CD4-positive, alpha-beta memory T cell (primary cell): ENCODE measurements around the gene REC114. TPM values are rescaled to one million over a fixed set of nuclear protein-coding genes. Genes with fewer than 3 reads are reported as not detected.

Source experiments
- CTCF ChIA-PET: fragments of 350-600 bp; sonication (Branson Sonifier 250); formaldehyde crosslinking; loops from one replicate; lab custom pipeline; 2021; ENCODE audit warnings: inconsistent platforms; ENCODE audit not compliant: partially characterized antibody; lab: Charles Lee
- POLR2A ChIA-PET: fragments of 350-600 bp; sonication (Branson Sonifier 250); formaldehyde crosslinking; loops from one replicate; lab custom pipeline; 2021; ENCODE audit not compliant: partially characterized antibody; lab: Charles Lee
- DNase-seq, 5 donors: peaks; one replicate each; pipeline versions ENCODE4 v3.0.0 to v3.0.0-alpha.2; 2020 to 2022; ENCODE audit warnings: mixed read lengths in 1 of 5
- H3K27ac ChIP-seq: one replicate; pipeline ENCODE4 v1.7.0; 2013; ENCODE audit warnings: low read depth, low read length
- H3K27me3 ChIP-seq: 2 replicates; pipeline ENCODE4 v1.7.0; 2013; ENCODE audit warnings: mild to moderate bottlenecking, low read length, moderate library complexity; ENCODE audit not compliant: insufficient read depth
- H3K36me3 ChIP-seq: 2 replicates; pipeline ENCODE4 v1.7.0; 2013; ENCODE audit warnings: mild to moderate bottlenecking, low read length, moderate library complexity; ENCODE audit not compliant: insufficient read depth
- H3K4me1 ChIP-seq: 2 replicates; pipeline ENCODE4 v1.7.0; 2013; ENCODE audit warnings: mild to moderate bottlenecking, low read length, moderate library complexity; ENCODE audit not compliant: insufficient read depth
- H3K4me3 ChIP-seq, 2 donors: one replicate each; pipeline ENCODE4 v1.7.0; 2013; ENCODE audit warnings: low read length in 2 of 2, mild to moderate bottlenecking in 1 of 2
- H3K9me3 ChIP-seq, 2 donors: one replicate each; pipeline ENCODE4 v1.7.0; 2013; ENCODE audit warnings: low read length in 2 of 2, control low read depth in 1 of 2; ENCODE audit not compliant: control insufficient read depth in 1 of 2
- H3K27ac Mint-ChIP-seq, 7 donors: one replicate each; pipeline ENCODE4 v1.8.0; 2020 to 2021; ENCODE audit warnings: mixed read lengths in 7 of 7, mild to moderate bottlenecking in 6 of 7, inconsistent platforms in 3 of 7, moderate library complexity in 3 of 7
- H3K27me3 Mint-ChIP-seq, 2 donors: one replicate each; pipeline ENCODE4 v1.8.0; 2020 to 2021; ENCODE audit warnings: mixed read lengths in 2 of 2
- H3K36me3 Mint-ChIP-seq, 2 donors: one replicate each; pipeline ENCODE4 v1.8.0; 2020 to 2021; ENCODE audit warnings: mixed read lengths in 2 of 2, inconsistent platforms in 1 of 2, mild to moderate bottlenecking in 1 of 2
- H3K4me1 Mint-ChIP-seq, 4 donors: one replicate each; pipeline ENCODE4 v1.8.0; 2020 to 2021; ENCODE audit warnings: mixed read lengths in 4 of 4, mild to moderate bottlenecking in 1 of 4
- H3K4me3 Mint-ChIP-seq, 8 donors: one replicate each; pipeline ENCODE4 v1.8.0; 2020 to 2021; ENCODE audit warnings: mixed read lengths in 8 of 8, mild to moderate bottlenecking in 7 of 8, moderate library complexity in 6 of 8, inconsistent platforms in 3 of 8
- H3K9me3 Mint-ChIP-seq, 8 donors: one replicate each; pipeline ENCODE4 v1.8.0; 2020 to 2021; ENCODE audit warnings: mixed read lengths in 8 of 8, mild to moderate bottlenecking in 5 of 8, inconsistent platforms in 3 of 8, moderate library complexity in 1 of 8
- intact Hi-C: fragments of 100-400 bp; cut with micrococcal nuclease; formaldehyde crosslinking; loops from one replicate; pipeline ENCODE4 v1.15.1; 2023
- polyA plus RNA-seq, 2 donors: library from polyadenylated mRNA; unstranded; fragments of 300-500 nt; fragmentation: Illumina TruSeq; gene quantifications; one replicate each; pipeline ENCODE4 v1.2.3, GENCODE V29; 2021
- total RNA-seq, 2 experiments: library from RNA; stranded (reverse); gene quantifications; one replicate each; pipeline ENCODE4 v1.2.3, GENCODE V29; 2021

The REC114 gene
- total and polyA plus RNA-seq, 4 experiments from 2014 or later = not detected

DNA sequence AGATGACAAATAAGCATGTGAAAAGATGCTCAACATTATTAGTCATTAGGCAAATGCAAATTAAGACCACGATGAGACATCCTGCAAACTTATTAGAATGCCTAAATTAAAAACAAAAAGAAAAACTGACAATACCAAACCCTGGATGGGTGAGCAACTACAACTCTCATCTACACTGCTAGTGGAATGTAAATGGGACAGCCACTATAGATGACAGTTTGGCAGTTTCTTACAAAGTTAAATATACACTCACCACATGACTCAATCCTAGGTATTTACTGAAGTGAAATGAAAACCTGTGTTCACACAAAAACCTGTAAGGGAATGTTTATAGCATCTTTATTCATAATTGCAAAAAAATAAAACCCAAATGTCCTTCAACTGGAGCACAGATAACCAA lies 115.6 kb downstream of the REC114 start:
- no peak overlapping the region for H3K27ac ChIP-seq
- H3K4me3 ChIP-seq = no peak overlapping the region
- H3K27me3 Mint-ChIP-seq = no peaks in the 10 kb centered on the region
- H3K27ac Mint-ChIP-seq = no peak overlapping the region
- H3K27me3 ChIP-seq = no peaks in the 10 kb centered on the region
- H3K36me3 Mint-ChIP-seq = peaks cover 52 to 57% of the 10 kb centered on the region in 2 donors
- DNase-seq = no peak
- ChIA-PET CTCF (interaction anchor here (2.4 to 4.8 kb wide), 2 partner anchors 77 to 147 kb away, joined by 7 to 49 read pairs; no protein-coding TSS in a partner anchor), POLR2A (no interaction called here)
- H3K4me1 Mint-ChIP-seq = no peaks in the 10 kb centered on the region
- H3K36me3 ChIP-seq = peaks cover 17% of the 10 kb centered on the region
- intact Hi-C loops = no loop called here
- no peaks in the 10 kb centered on the region for H3K4me1 ChIP-seq
- H3K9me3 Mint-ChIP-seq = no peaks in the 10 kb centered on the region
- H3K4me3 Mint-ChIP-seq = no peak overlapping the region
- H3K9me3 ChIP-seq = no peaks in the 10 kb centered on the region

DNA sequence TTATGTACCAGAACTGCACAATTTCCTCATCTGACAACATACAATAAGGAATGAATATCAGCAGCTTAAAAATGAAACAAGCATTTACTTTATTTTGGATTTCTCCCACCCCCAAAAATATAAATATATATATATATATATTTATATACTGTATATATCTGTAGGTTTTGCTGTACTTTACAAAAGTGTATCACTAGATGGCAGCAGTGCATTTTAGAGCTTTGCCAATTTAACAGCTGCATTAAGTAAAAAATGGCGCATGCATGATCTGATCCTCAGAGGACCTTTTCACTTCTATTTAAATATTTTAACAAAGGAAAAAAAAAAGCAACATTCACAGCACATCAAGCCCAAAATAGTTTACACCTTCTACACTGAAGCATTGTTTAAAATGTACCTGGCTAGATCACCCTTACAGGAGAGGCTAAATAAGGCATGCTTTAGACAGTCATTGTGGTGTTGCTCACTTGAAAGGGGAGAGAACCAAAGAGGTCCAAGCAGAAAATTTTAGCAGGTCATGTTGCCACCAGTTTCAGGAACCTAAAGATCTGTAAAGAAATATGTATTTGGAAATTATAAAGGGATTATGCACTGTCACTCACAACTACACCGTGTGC lies 117.6 kb downstream of the REC114 start:
- Histone ChIP-seq H3K27ac (no peak overlapping the region), H3K4me1 (no peaks in the 10 kb centered on the region), H3K9me3 (no peaks in the 10 kb centered on the region), H3K4me3 (no peak overlapping the region), H3K27me3 (no peaks in the 10 kb centered on the region), H3K36me3 (peaks cover 18% of the 10 kb centered on the region)
- ChIA-PET POLR2A (interaction anchor here (1.2 kb wide), 1 partner anchor 72 kb away, joined by 4 read pairs; no protein-coding TSS in a partner anchor), CTCF (interaction anchor here (1.0 to 4.8 kb wide), 6 partner anchors 9 to 145 kb away, joined by 3 to 49 read pairs (median 5); no protein-coding TSS in a partner anchor)
- DNase-seq = peak; percentile 18 to 39 (median 35)
- Mint-ChIP-seq H3K9me3 (no peaks in the 10 kb centered on the region), H3K4me3 (no peak overlapping the region), H3K36me3 (peaks cover 57 to 74% of the 10 kb centered on the region in 2 donors), H3K27ac (no peak overlapping the region), H3K27me3 (no peaks in the 10 kb centered on the region), H3K4me1 (no peaks in the 10 kb centered on the region)
- intact Hi-C loops = loop anchor here (1.0 kb wide), 1 partner anchor 140 kb away; no protein-coding TSS in a partner anchor

DNA sequence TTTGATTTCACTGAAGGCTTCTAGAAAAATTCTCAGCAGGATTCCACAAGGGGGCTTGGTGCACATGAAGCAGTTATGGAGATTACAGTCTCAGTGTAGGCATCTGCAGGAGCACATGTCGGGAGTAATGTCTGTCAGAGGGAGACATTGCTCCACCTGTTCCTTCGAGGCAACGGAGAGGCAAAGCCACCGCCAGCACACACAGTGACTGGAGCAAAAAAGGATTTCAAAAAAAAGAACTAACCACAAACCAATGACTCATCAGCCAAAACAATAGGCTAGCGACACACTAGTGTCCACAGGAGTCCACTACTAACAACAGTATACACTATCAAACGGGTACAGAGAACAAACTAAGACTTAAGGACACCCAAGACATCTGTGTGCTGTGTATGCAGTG lies 121.3 kb downstream of the REC114 start:
- peaks cover 47 to 83% of the 10 kb centered on the region in 2 donors for H3K36me3 Mint-ChIP-seq

DNA sequence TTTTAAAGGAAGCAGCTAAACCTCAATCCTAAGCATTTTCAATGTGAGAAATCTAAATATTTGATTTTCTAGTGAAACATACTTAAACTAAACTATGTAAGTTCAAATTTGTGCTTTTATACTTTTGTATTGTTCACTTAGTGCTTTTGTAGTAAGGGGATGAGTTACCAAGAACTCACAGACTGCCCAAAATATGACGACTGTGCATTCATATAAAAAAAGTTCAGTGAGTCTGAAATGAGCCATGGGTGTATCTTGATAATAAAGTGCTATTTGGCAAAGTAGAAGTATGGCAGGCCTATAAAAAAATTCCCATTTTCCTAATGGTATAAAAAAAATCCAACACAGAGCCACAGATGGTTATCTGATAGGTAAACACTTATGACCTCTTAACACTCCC lies 124.1 kb downstream of the REC114 start:
- DNase-seq = no peak
- Mint-ChIP-seq H3K4me3 (no peak overlapping the region), H3K27me3 (no peaks in the 10 kb centered on the region), H3K27ac (peak overlapping the region in 1 of 7 donors; percentile 39), H3K9me3 (no peaks in the 10 kb centered on the region), H3K36me3 (peaks cover 56 to 91% of the 10 kb centered on the region in 2 donors), H3K4me1 (peaks cover 0 to 2% (median 0%) of the 10 kb centered on the region in 4 donors)
- H3K4me1 ChIP-seq = no peaks in the 10 kb centered on the region
- H3K36me3 ChIP-seq = peaks cover 42% of the 10 kb centered on the region
- H3K4me3 ChIP-seq = no peak overlapping the region
- no peaks in the 10 kb centered on the region for H3K27me3 ChIP-seq
- intact Hi-C loops = no loop called here
- H3K27ac ChIP-seq = no peak overlapping the region
- ChIA-PET POLR2A (no interaction called here), CTCF (interaction anchor here (0.9 kb wide), 1 partner anchor 69 kb away, joined by 6 read pairs; no protein-coding TSS in a partner anchor)
- no peaks in the 10 kb centered on the region for H3K9me3 ChIP-seq

More for the DNA sequence above, 121.3 kb downstream of the REC114 start:
- no peaks in the 10 kb centered on the region for H3K4me1 Mint-ChIP-seq
- H3K4me3 Mint-ChIP-seq = no peak overlapping the region
- intact Hi-C loops = no loop called here
- DNase-seq = no peak
- H3K4me3 ChIP-seq = no peak overlapping the region
- CTCF ChIA-PET = no interaction called here
- no peaks in the 10 kb centered on the region for H3K4me1 ChIP-seq
- peak overlapping the region in 2 of 7 donors; percentile 19 to 57 for H3K27ac Mint-ChIP-seq
- no peaks in the 10 kb centered on the region for H3K9me3 ChIP-seq
- POLR2A ChIA-PET = no interaction called here
- no peaks in the 10 kb centered on the region for H3K27me3 Mint-ChIP-seq
- H3K9me3 Mint-ChIP-seq = no peaks in the 10 kb centered on the region
- peaks cover 31% of the 10 kb centered on the region for H3K36me3 ChIP-seq
- no peaks in the 10 kb centered on the region for H3K27me3 ChIP-seq
- no peak overlapping the region for H3K27ac ChIP-seq

DNA sequence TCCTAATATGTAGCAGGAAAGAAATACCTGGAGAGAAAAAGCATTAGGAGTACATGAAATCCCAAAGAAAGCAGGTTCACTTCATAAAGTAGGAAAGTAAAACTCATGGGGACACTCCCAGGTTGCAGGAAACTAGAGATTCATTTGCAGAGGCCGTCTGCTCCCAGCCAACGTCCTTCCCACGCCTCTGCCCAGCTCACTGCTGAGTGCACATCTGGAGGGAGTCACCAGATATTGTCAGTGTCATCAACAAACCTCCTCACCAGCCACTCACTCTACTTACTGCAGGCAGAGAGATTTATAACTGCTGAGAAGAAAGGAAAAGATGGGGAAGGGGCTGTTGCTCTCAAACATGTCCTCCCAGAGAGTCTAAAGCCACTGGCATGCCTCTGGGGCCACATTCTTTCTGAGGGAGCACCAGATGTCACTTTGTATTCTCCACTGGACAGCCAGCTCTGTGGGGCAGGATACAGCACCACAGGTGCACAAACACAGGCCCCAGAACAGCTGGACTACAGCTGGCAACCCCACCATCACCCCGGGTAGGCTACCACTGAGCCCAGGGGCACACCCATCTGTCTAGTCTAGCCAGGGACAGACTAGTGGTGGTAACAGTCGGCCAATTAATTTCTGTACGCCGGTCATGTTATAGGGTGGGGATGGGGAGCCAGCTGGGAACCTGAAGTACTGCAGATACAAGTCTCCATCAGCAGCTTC lies 125.8 kb downstream of the REC114 start:
- no peaks in the 10 kb centered on the region for H3K9me3 ChIP-seq
- no peaks in the 10 kb centered on the region for H3K9me3 Mint-ChIP-seq
- no peak overlapping the region for H3K4me3 Mint-ChIP-seq
- POLR2A ChIA-PET = no interaction called here
- no peak overlapping the region for H3K27ac ChIP-seq
- peaks cover 0 to 2% (median 0%) of the 10 kb centered on the region in 4 donors for H3K4me1 Mint-ChIP-seq
- no peaks in the 10 kb centered on the region for H3K4me1 ChIP-seq
- H3K27me3 ChIP-seq = no peaks in the 10 kb centered on the region
- no peak for DNase-seq
- CTCF ChIA-PET = no interaction called here
- peaks cover 47 to 88% of the 10 kb centered on the region in 2 donors for H3K36me3 Mint-ChIP-seq
- no peak overlapping the region for H3K4me3 ChIP-seq
- no peaks in the 10 kb centered on the region for H3K27me3 Mint-ChIP-seq
- intact Hi-C loops = no loop called here
- H3K27ac Mint-ChIP-seq = no peak overlapping the region
- H3K36me3 ChIP-seq = peaks cover 45% of the 10 kb centered on the region

DNA sequence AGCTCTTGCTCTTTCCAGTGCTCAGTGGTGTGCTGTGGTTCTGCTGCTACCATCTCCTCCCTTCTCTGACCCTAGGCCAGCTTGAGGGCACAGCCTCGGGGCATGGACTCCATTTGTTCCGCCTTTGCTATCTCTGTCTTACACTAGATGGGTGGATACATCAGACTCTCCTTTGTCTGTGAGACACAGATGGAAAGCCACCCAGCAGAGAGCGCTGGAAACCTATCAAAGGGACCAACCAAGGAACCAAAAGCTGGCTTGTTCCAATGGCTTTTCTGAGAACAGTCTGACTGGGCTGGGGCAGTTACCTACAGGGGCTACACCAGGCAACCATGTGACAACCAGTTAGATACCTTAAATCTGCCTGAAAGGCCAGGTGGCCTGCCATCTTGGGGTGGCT lies 126.4 kb downstream of the REC114 start:
- peaks cover 45% of the 10 kb centered on the region for H3K36me3 ChIP-seq
- no peak overlapping the region for H3K4me3 ChIP-seq
- Mint-ChIP-seq H3K36me3 (peaks cover 52 to 88% of the 10 kb centered on the region in 2 donors), H3K4me3 (no peak overlapping the region), H3K27ac (no peak overlapping the region), H3K9me3 (no peaks in the 10 kb centered on the region), H3K27me3 (no peaks in the 10 kb centered on the region), H3K4me1 (peaks cover 0 to 2% (median 0%) of the 10 kb centered on the region in 4 donors)
- ChIA-PET POLR2A (no interaction called here), CTCF (interaction anchor here (0.8 kb wide), 1 partner anchor 9 kb away, joined by 3 read pairs; no protein-coding TSS in a partner anchor)
- H3K27me3 ChIP-seq = no peaks in the 10 kb centered on the region
- no peaks in the 10 kb centered on the region for H3K9me3 ChIP-seq
- H3K27ac ChIP-seq = no peak overlapping the region
- no peaks in the 10 kb centered on the region for H3K4me1 ChIP-seq
- no peak for DNase-seq
- intact Hi-C loops = no loop called here

DNA sequence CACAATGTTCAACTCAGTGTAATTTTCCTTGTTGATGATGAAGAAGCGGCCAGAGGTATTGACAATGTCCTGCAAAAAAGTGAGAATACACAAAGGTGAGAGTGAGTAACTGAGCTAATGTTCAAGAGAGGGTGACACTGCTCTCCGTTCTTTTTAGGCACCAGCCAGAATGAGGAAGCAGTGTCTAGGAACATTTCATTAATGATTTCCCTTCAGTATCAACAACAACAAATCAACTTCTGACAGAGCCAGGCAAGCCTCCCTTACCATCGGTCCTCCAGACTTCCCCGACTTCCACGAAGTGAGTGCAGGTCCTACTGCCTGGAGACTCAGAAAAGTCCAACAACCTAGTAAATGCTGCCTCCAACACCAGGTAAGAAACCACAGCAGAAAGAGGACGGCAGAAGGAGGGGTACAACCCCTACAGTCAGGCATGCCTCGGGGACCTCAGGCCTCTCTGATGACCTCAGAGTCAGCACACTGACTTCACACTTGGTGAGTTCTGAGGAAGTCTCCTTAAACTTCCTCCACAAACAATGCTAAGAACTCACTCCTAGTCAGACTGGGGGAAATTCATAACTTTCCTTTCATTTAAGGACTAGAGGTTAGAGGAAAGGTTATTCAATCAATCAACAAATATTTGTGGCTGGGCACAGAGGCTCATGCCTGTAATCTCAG lies 127.5 kb downstream of the REC114 start:
- Histone ChIP-seq H3K27ac (no peak overlapping the region), H3K36me3 (peaks cover 47% of the 10 kb centered on the region), H3K27me3 (no peaks in the 10 kb centered on the region), H3K4me3 (no peak overlapping the region), H3K9me3 (no peaks in the 10 kb centered on the region), H3K4me1 (no peaks in the 10 kb centered on the region)
- H3K36me3 Mint-ChIP-seq = peaks cover 48 to 84% of the 10 kb centered on the region in 2 donors
- DNase-seq = no peak
- H3K4me1 Mint-ChIP-seq = peaks cover 0 to 2% (median 0%) of the 10 kb centered on the region in 4 donors
- H3K9me3 Mint-ChIP-seq = no peaks in the 10 kb centered on the region
- H3K27me3 Mint-ChIP-seq = no peaks in the 10 kb centered on the region
- H3K4me3 Mint-ChIP-seq = no peak overlapping the region
- ChIA-PET CTCF (no interaction called here), POLR2A (no interaction called here)
- intact Hi-C loops = no loop called here
- H3K27ac Mint-ChIP-seq = peak overlapping the region in 1 of 7 donors; percentile 40
